SU-DHL-6 (cell line): Measurements from ENCODE around the gene CRY2.

Experiments used
- H2AFZ ChIP-seq: fragments of 200-600 bp; sonication (generic); 2 replicates; pipeline ENCODE4 v1.6.1; 2014; ENCODE audit warnings: low read depth, mild to moderate bottlenecking, moderate library complexity, mixed read lengths, antibody characterized with exemption, low read length; ENCODE audit not compliant: severe bottlenecking
- H3F3A ChIP-seq: fragments of 200-600 bp; shearing (Covaris generic); 2 replicates; pipeline ENCODE4 v1.6.0; 2016; ENCODE audit warnings: antibody characterized with exemption, mild to moderate bottlenecking; ENCODE audit not compliant: insufficient read depth
- H3K27ac ChIP-seq: fragments of 200-600 bp; sonication (generic); 2 replicates; pipeline ENCODE4 v1.5.1; 2016; ENCODE audit warnings: low read depth, mild to moderate bottlenecking, low read length, moderate library complexity, mixed read lengths
- H3K27me3 ChIP-seq: fragments of 200-600 bp; sonication (generic), shearing (Covaris generic); 2 replicates; pipeline ENCODE4 v1.6.0; 2014; ENCODE audit warnings: mild to moderate bottlenecking, low read length
- H3K36me3 ChIP-seq: fragments of 200-600 bp; sonication (generic); 2 replicates; pipeline ENCODE4 v1.6.1; 2014; ENCODE audit warnings: mild to moderate bottlenecking, low read length, mixed read lengths
- H3K4me2 ChIP-seq: fragments of 300-600, 200-600 bp; shearing (Covaris generic), sonication (generic); 2 replicates; pipeline ENCODE4 v1.6.0; 2014; ENCODE audit warnings: low read length, low read depth, mild to moderate bottlenecking; ENCODE audit not compliant: poor library complexity, severe bottlenecking
- H3K4me3 ChIP-seq: fragments of 200-600 bp; sonication (generic); 2 replicates; pipeline ENCODE4 v1.5.1; 2014; ENCODE audit warnings: antibody characterized with exemption, low read length, mild to moderate bottlenecking, mixed read lengths; ENCODE audit not compliant: insufficient read depth, poor library complexity, severe bottlenecking
- H3K79me2 ChIP-seq: fragments of 200-600 bp; sonication (generic); 2 replicates; pipeline ENCODE4 v1.6.1; 2014; ENCODE audit warnings: mild to moderate bottlenecking, low read length, moderate library complexity; ENCODE audit not compliant: insufficient read depth
- H3K9ac ChIP-seq: fragments of 200-600 bp; sonication (generic); 2 replicates; pipeline ENCODE4 v1.7.0; 2014; ENCODE audit warnings: mild to moderate bottlenecking, low read length
- H3K9me2 ChIP-seq: fragments of 200-600 bp; sonication (generic); replicated peaks from 2 replicates; pipeline ENCODE4 v1.6.1; 2014; ENCODE audit warnings: low read length; ENCODE audit not compliant: insufficient read depth
- H3K9me3 ChIP-seq: fragments of 200-600 bp; sonication (generic); 2 replicates; pipeline ENCODE4 v1.6.1; 2014; ENCODE audit warnings: low read length, mixed read lengths; ENCODE audit not compliant: insufficient read depth
- H4K20me1 ChIP-seq: fragments of 200-600 bp; sonication (generic); 2 replicates; pipeline ENCODE4 v1.6.1; 2014; ENCODE audit warnings: low read depth, mild to moderate bottlenecking, antibody characterized with exemption, low read length, moderate library complexity, mixed read lengths
- CTCF ChIP-seq: fragments of 200-600 bp; sonication (generic); IDR thresholded peaks from one replicate; pipeline ENCODE4 v1.5.1; 2017; ENCODE audit warnings: antibody characterized with exemption, mild to moderate bottlenecking, low read length, moderate library complexity; ENCODE audit not compliant: insufficient read depth, poor library complexity, severe bottlenecking
- EZH2phosphoT487 ChIP-seq: fragments of 200-600 bp; sonication (generic), shearing (Covaris generic); conservative IDR thresholded peaks from 2 replicates; pipeline ENCODE4 v1.6.1; 2018; ENCODE audit warnings: mild to moderate bottlenecking, antibody characterized with exemption, low read length, moderate library complexity, mixed read lengths

CRY2 gene

GRCh38 chr11:45932217-45932616, 84.9 kb downstream of the CRY2 start:
- H3K36me3 ChIP-seq = no peaks in the 10 kb centered on the region

More at GRCh38 chr11:45932217-45932616, 84.9 kb downstream of the CRY2 start:
- Histone ChIP-seq H4K20me1 (no peaks in the 10 kb centered on the region), H3F3A (peaks cover 44% of the 10 kb centered on the region), H3K27me3 (no peaks in the 10 kb centered on the region), H3K9ac (peak overlapping the region; percentile 62), H3K79me2 (0 out of 2 replicates have a peak, but pooled peaks cover 9% of the 10 kb centered on the region), H2AFZ (no peak overlapping the region), H3K9me2 (no peaks in the 10 kb centered on the region), H3K4me3 (peak overlapping the region; percentile 78), H3K9me3 (no peaks in the 10 kb centered on the region), H3K4me2 (peak overlapping the region; percentile 93), H3K27ac (peak overlapping the region; percentile 89)
- TF ChIP-seq CTCF (no peak), EZH2phosphoT487 (no peak)
